H9 (cell line): ENCODE data around the gene POU2AF1. TPM values are rescaled to one million over a fixed set of nuclear protein-coding genes. Genes with fewer than 3 reads are reported as not detected.

Experiments used
- DNase-seq: peaks from one replicate; pipeline ENCODE4 v3.0.0-alpha.2; 2017
- H2AFZ ChIP-seq: one replicate; pipeline ENCODE4 v1.6.1; 2013; ENCODE audit warnings: mild to moderate bottlenecking, low read length, control low read depth, moderate library complexity
- H2AK5ac ChIP-seq: 2 replicates; pipeline ENCODE4 v1.6.1; 2013; ENCODE audit warnings: low read length, control low read depth, mixed read lengths; ENCODE audit not compliant: insufficient read length
- H2BK120ac ChIP-seq: one replicate; pipeline ENCODE4 v1.6.1; 2013; ENCODE audit warnings: low read depth, mild to moderate bottlenecking, low read length, control low read depth, inconsistent platforms; ENCODE audit not compliant: poor library complexity, severe bottlenecking
- H2BK12ac ChIP-seq: 2 replicates; pipeline ENCODE4 v1.6.1; 2013; ENCODE audit warnings: low read length, control low read depth, mixed read lengths, low read depth; ENCODE audit not compliant: insufficient read length
- H2BK15ac ChIP-seq: 2 replicates; pipeline ENCODE4 v1.6.1; 2013; ENCODE audit warnings: low read depth, low read length, control low read depth
- H2BK20ac ChIP-seq: one replicate; pipeline ENCODE4 v1.6.1; 2013; ENCODE audit warnings: low read depth, mild to moderate bottlenecking, low read length, control low read depth, inconsistent platforms; ENCODE audit not compliant: poor library complexity, severe bottlenecking
- H2BK5ac ChIP-seq: 2 replicates; pipeline ENCODE4 v1.6.1; 2013; ENCODE audit warnings: low read length, control low read depth, mixed read lengths; ENCODE audit not compliant: insufficient read length
- H3K14ac ChIP-seq: 2 replicates; pipeline ENCODE4 v1.6.1; 2013; ENCODE audit warnings: low read length, control low read depth; ENCODE audit not compliant: insufficient read depth
- H3K18ac ChIP-seq: 2 replicates; pipeline ENCODE4 v1.6.1; 2013; ENCODE audit warnings: low read depth, mild to moderate bottlenecking, mixed read lengths, low read length, control low read depth; ENCODE audit not compliant: insufficient read length
- H3K23ac ChIP-seq: 2 replicates; pipeline ENCODE4 v1.6.1; 2013; ENCODE audit warnings: low read length, control low read depth, mixed read lengths, low read depth; ENCODE audit not compliant: insufficient read length
- H3K23me2 ChIP-seq: 2 replicates; pipeline ENCODE4 v1.6.1; 2013; ENCODE audit warnings: low read depth, mild to moderate bottlenecking, mixed read lengths, low read length, control low read depth; ENCODE audit not compliant: insufficient read length, poor library complexity, severe bottlenecking
- H3K27ac ChIP-seq: 2 replicates; pipeline ENCODE4 v1.5.1; 2013; ENCODE audit warnings: low read length, control low read depth, mixed read lengths, low read depth; ENCODE audit not compliant: insufficient read length
- H3K27me3 ChIP-seq: 2 replicates; pipeline ENCODE4 v1.6.1; 2013; ENCODE audit warnings: low read length, control low read depth, inconsistent platforms; ENCODE audit not compliant: insufficient read depth
- H3K4ac ChIP-seq: 2 replicates; pipeline ENCODE4 v1.6.1; 2013; ENCODE audit warnings: low read depth, mild to moderate bottlenecking, control low read depth, inconsistent platforms, low read length, moderate library complexity
- H3K4me1 ChIP-seq: 2 replicates; pipeline ENCODE4 v1.6.1; 2013; ENCODE audit warnings: low read length, control low read depth, inconsistent platforms; ENCODE audit not compliant: insufficient read depth
- H3K4me2 ChIP-seq: 2 replicates; pipeline ENCODE4 v1.6.1; 2013; ENCODE audit warnings: low read length, control low read depth, mixed read lengths; ENCODE audit not compliant: insufficient read length, insufficient read depth
- H3K56ac ChIP-seq: 2 replicates; pipeline ENCODE4 v1.6.1; 2013; ENCODE audit warnings: low read depth, mild to moderate bottlenecking, mixed read lengths, low read length, control low read depth; ENCODE audit not compliant: insufficient read length
- H3K79me1 ChIP-seq: 2 replicates; pipeline ENCODE4 v1.6.1; 2013; ENCODE audit warnings: low read depth, mild to moderate bottlenecking, moderate library complexity, low read length, control low read depth, inconsistent platforms; ENCODE audit not compliant: insufficient read depth, poor library complexity, severe bottlenecking
- H3K79me2 ChIP-seq: 2 replicates; pipeline ENCODE4 v1.6.1; 2013; ENCODE audit warnings: low read length, control low read depth, inconsistent platforms; ENCODE audit not compliant: insufficient read depth
- H3K9ac ChIP-seq: 2 replicates; pipeline ENCODE4 v1.6.1; 2013; ENCODE audit warnings: low read length, control low read depth, mixed read lengths; ENCODE audit not compliant: insufficient read length; ENCODE audit errors: extremely low read depth
- H3K9me3 ChIP-seq: one replicate; pipeline ENCODE4 v1.6.1; 2013; ENCODE audit warnings: low read depth, low read length, inconsistent platforms; ENCODE audit not compliant: control insufficient read depth
- H3T11ph ChIP-seq: one replicate; pipeline ENCODE4 v1.6.1; 2013; ENCODE audit warnings: mild to moderate bottlenecking, low read length, control low read depth, inconsistent platforms
- H4K20me1 ChIP-seq: one replicate; pipeline ENCODE4 v1.6.1; 2013; ENCODE audit not compliant: control insufficient read depth, insufficient read length, insufficient read depth
- H4K5ac ChIP-seq: 2 replicates; pipeline ENCODE4 v1.6.1; 2013; ENCODE audit warnings: low read depth, mild to moderate bottlenecking, mixed read lengths, low read length, control low read depth; ENCODE audit not compliant: insufficient read length
- H4K8ac ChIP-seq: replicated peaks from 2 replicates; pipeline ENCODE4 v1.6.1; 2013; ENCODE audit warnings: low read length, control low read depth, mixed read lengths, low read depth; ENCODE audit not compliant: insufficient read length
- H4K91ac ChIP-seq: 2 replicates; pipeline ENCODE4 v1.6.1; 2013; ENCODE audit warnings: low read depth, mild to moderate bottlenecking, moderate library complexity, mixed read lengths, low read length, control low read depth; ENCODE audit not compliant: insufficient read length
- H3K27ac Mint-ChIP-seq, 3 experiments: 2 replicates in 2 of 3; 3 replicates in 1 of 3; pipeline ENCODE4 v1.8.0; 2020 to 2021; ENCODE audit warnings: mixed read lengths in 3 of 3, mild to moderate bottlenecking in 1 of 3, moderate library complexity in 1 of 3
- H3K27me3 Mint-ChIP-seq: 2 replicates; pipeline ENCODE4 v1.8.0; 2021; ENCODE audit warnings: low read depth, mild to moderate bottlenecking, moderate library complexity, mixed read lengths
- H3K36me3 Mint-ChIP-seq, 3 experiments: 2 replicates in 2 of 3; 3 replicates in 1 of 3; pipeline ENCODE4 v1.8.0; 2020 to 2021; ENCODE audit warnings: low read depth in 3 of 3, mixed read lengths in 3 of 3; ENCODE audit not compliant: insufficient read depth in 1 of 3
- H3K4me1 Mint-ChIP-seq, 2 experiments: 2 replicates each; pipeline ENCODE4 v1.8.0; 2020; ENCODE audit warnings: mixed read lengths in 2 of 2
- H3K4me3 Mint-ChIP-seq, 2 experiments: 2 replicates in 1 of 2; 3 replicates in 1 of 2; pipeline ENCODE4 v1.8.0; 2020 to 2021; ENCODE audit warnings: mild to moderate bottlenecking in 2 of 2, mixed read lengths in 2 of 2, moderate library complexity in 1 of 2
- H3K9me3 Mint-ChIP-seq, 2 experiments: 2 replicates in 1 of 2; 3 replicates in 1 of 2; pipeline ENCODE4 v1.8.0; 2020; ENCODE audit warnings: mild to moderate bottlenecking in 2 of 2, mixed read lengths in 2 of 2, moderate library complexity in 1 of 2
- WGBS: extraction: QIAGEN DNeasy Blood & Tissue Kit; methylation state at CpG from one replicate; pipeline ENCODE4 v1.1.7; 2013; ENCODE audit warnings: missing lambda C conversion rate, low lambda C conversion rate, mixed read lengths; ENCODE audit not compliant: insufficient read length; ENCODE audit errors: extremely low coverage; 5-methylcytosine and 5-hydroxymethylcytosine counted together
- total RNA-seq: library from RNA; stranded (reverse); gene quantifications from 2 replicates; pipeline ENCODE4 v1.2.1, GENCODE V29; 2021
- TF ChIP-seq, protein P1 (sequence below): fragments of 200-600 bp; sonication (generic); conservative IDR thresholded peaks from 3 replicates; pipeline ENCODE4 v1.8.0; 2021; ENCODE audit warnings: antibody characterized with exemption, mild to moderate bottlenecking

Gene POU2AF1
- total RNA-seq, 1 experiment from 2014 or later: not detected

DNA sequence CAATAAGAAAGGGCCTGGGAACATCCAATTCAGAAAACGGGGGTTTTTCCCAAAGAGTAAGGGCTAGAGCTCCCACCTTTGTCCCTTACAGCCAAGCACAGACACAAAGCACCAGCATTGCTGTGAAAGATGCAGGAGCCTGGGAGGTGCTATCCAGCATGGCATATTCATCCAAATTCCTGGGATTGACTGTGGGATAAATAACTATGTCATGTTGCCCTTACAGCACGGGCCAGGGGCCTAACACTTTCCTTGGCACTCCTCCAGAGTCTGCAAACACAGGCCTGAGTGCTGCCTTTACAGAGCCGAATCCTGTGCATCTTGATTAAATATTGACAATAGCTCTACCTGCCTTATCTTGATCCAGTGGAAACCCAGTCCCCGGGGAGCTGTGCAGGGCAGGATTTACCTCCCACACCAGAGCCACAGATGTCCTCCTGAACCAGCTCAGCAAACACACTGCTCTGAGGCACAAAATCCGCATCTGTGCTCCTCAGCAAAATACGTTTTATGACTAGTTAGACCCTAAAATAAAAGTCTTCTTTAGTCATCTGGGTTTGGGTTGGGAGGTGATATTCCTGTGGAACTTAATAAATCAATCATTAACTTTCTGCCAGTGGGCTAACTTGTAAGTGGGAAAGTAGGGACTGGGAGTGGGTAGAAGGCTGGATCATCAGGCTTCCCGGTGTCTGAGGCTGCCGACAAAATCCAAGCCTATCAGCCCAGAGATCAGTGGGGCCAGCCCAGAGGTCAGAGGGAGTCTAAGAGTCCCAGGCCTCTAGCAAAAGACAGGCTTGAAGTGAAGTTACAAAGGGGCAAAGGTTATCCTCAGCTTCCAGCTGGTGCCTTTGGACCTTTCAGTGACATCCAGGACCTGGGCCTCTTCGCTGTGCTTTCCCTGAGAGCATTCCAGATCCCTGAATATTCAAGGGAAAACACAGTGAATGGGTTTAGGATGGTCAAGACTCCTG is 44.3 kb downstream of the POU2AF1 start:
- Mint-ChIP-seq H3K4me1 (peaks cover 22 to 24% of the 10 kb centered on the region in 2 experiments), H3K9me3 (peaks cover 5% of the 10 kb centered on the region in 2 experiments; a peak in 4 of 5 replicates), H3K27me3 (no peaks in the 10 kb centered on the region; the same call in 1 of the 2 replicates), H3K36me3 (peaks cover 0 to 6% (median 5%) of the 10 kb centered on the region in 3 experiments; a peak in 5 of 7 replicates), H3K4me3 (no peak overlapping the region), H3K27ac (peak overlapping the region in 1 of 3 experiments; percentile 55; a peak in 1 of 7 replicates)
- no peak overlapping the region for H3K23ac ChIP-seq
- H3K27me3 ChIP-seq: no peaks in the 10 kb centered on the region
- H3K9ac ChIP-seq: no peak overlapping the region
- no peak overlapping the region for H2BK120ac ChIP-seq
- H2BK20ac ChIP-seq: no peak overlapping the region
- H3K79me2 ChIP-seq: no peaks in the 10 kb centered on the region
- H4K91ac ChIP-seq: no peak overlapping the region
- no peak overlapping the region for H2BK15ac ChIP-seq
- no peaks in the 10 kb centered on the region for H3K9me3 ChIP-seq
- no CpG with 5 or more reads among the region's 9 CpGs for WGBS
- no peak overlapping the region for H3T11ph ChIP-seq
- H4K20me1 ChIP-seq: no peaks in the 10 kb centered on the region
- H3K4me2 ChIP-seq: no peak overlapping the region
- peaks cover 7% of the 10 kb centered on the region; the same call in 1 of the 2 replicates for H3K4me1 ChIP-seq
- H3K14ac ChIP-seq: no peak overlapping the region
- no peaks in the 10 kb centered on the region for H3K23me2 ChIP-seq
- DNase-seq: no peak
- H2AK5ac ChIP-seq: no peak overlapping the region
- H3K79me1 ChIP-seq: no peaks in the 10 kb centered on the region
- no peak overlapping the region for H2BK5ac ChIP-seq
- H3K4ac ChIP-seq: no peak overlapping the region
- no peak overlapping the region for H4K5ac ChIP-seq
- no peak overlapping the region for H2BK12ac ChIP-seq
- H3K27ac ChIP-seq: no peak overlapping the region
- no peak overlapping the region for H4K8ac ChIP-seq
- TF ChIP-seq, protein P1, sequence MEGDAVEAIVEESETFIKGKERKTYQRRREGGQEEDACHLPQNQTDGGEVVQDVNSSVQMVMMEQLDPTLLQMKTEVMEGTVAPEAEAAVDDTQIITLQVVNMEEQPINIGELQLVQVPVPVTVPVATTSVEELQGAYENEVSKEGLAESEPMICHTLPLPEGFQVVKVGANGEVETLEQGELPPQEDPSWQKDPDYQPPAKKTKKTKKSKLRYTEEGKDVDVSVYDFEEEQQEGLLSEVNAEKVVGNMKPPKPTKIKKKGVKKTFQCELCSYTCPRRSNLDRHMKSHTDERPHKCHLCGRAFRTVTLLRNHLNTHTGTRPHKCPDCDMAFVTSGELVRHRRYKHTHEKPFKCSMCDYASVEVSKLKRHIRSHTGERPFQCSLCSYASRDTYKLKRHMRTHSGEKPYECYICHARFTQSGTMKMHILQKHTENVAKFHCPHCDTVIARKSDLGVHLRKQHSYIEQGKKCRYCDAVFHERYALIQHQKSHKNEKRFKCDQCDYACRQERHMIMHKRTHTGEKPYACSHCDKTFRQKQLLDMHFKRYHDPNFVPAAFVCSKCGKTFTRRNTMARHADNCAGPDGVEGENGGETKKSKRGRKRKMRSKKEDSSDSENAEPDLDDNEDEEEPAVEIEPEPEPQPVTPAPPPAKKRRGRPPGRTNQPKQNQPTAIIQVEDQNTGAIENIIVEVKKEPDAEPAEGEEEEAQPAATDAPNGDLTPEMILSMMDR: no peak
- H3K18ac ChIP-seq: no peak overlapping the region
- H2AFZ ChIP-seq: no peak overlapping the region
- no peak overlapping the region for H3K56ac ChIP-seq
